ENCODE data around the gene POLR3E.

Gene POLR3E

GRCh38 chr16:22302776-22303363 lies 5.7 kb downstream of the POLR3E start:
- Histone ChIP-seq H3K4me3 (replicated peaks; ENCODE audit: low read depth, low read length) (no peak overlapping the region), H3K27me3 (replicated peaks; ENCODE audit: control insufficient read depth, insufficient read depth, low read length) (no peaks in the 10 kb centered on the region), H3K36me3 (ENCODE audit: control insufficient read depth, insufficient read depth, low read length) (peaks cover 24% of the 10 kb centered on the region)
- DNase-seq (ENCODE audit: extremely low read depth, insufficient read length): no peak
- no peak for TF ChIP-seq CTCF (IDR thresholded peaks at IDR 0.05; ENCODE audit: insufficient read depth, low read length, poor library complexity, severe bottlenecking)

GRCh38 chr16:22304411-22304810 lies 7.2 kb downstream of the POLR3E start:
- no peak for DNase-seq (ENCODE audit: extremely low read depth, insufficient read length)
- H3K36me3 ChIP-seq (ENCODE audit: control insufficient read depth, insufficient read depth, low read length): peaks cover 36% of the 10 kb centered on the region
- H3K27me3 ChIP-seq (replicated peaks; ENCODE audit: control insufficient read depth, insufficient read depth, low read length): no peaks in the 10 kb centered on the region
- no peak for TF ChIP-seq CTCF (IDR thresholded peaks at IDR 0.05; ENCODE audit: insufficient read depth, low read length, poor library complexity, severe bottlenecking)
- H3K4me3 ChIP-seq (replicated peaks; ENCODE audit: low read depth, low read length): no peak overlapping the region

- no peak for TF ChIP-seq CTCF (IDR thresholded peaks at IDR 0.05; ENCODE audit: insufficient read depth, low read length, poor library complexity, severe bottlenecking)
- no peak for DNase-seq (ENCODE audit: extremely low read depth, insufficient read length)
These were observed 9.6 kb downstream of the POLR3E start for GRCh38 chr16:22306788-22307187.

GRCh38 chr16:22307838-22308237 lies 10.6 kb downstream of the POLR3E start:
- Histone ChIP-seq H3K36me3 (ENCODE audit: control insufficient read depth, insufficient read depth, low read length) (peaks cover 41% of the 10 kb centered on the region), H3K4me3 (replicated peaks; ENCODE audit: low read depth, low read length) (no peak overlapping the region), H3K27me3 (replicated peaks; ENCODE audit: control insufficient read depth, insufficient read depth, low read length) (no peaks in the 10 kb centered on the region)
- TF ChIP-seq CTCF (IDR thresholded peaks at IDR 0.05; ENCODE audit: insufficient read depth, low read length, poor library complexity, severe bottlenecking): no peak
- DNase-seq (ENCODE audit: extremely low read depth, insufficient read length): no peak

More at GRCh38 chr16:22306788-22307187, 9.6 kb downstream of the POLR3E start:
- no peaks in the 10 kb centered on the region for H3K27me3 ChIP-seq (replicated peaks; ENCODE audit: control insufficient read depth, insufficient read depth, low read length)
- H3K4me3 ChIP-seq (replicated peaks; ENCODE audit: low read depth, low read length): no peak overlapping the region
- peaks cover 43% of the 10 kb centered on the region for H3K36me3 ChIP-seq (ENCODE audit: control insufficient read depth, insufficient read depth, low read length)

GRCh38 chr16:22308824-22309520 lies 11.8 kb downstream of the POLR3E start:
- H3K4me3 ChIP-seq (replicated peaks; ENCODE audit: low read depth, low read length): no peak overlapping the region
- DNase-seq (ENCODE audit: extremely low read depth, insufficient read length): no peak
- no peaks in the 10 kb centered on the region for H3K27me3 ChIP-seq (replicated peaks; ENCODE audit: control insufficient read depth, insufficient read depth, low read length)
- TF ChIP-seq CTCF (IDR thresholded peaks at IDR 0.05; ENCODE audit: insufficient read depth, low read length, poor library complexity, severe bottlenecking): no peak
- peaks cover 46% of the 10 kb centered on the region for H3K36me3 ChIP-seq (ENCODE audit: control insufficient read depth, insufficient read depth, low read length)
